ENCODE results near the gene ZNF83.

ZNF83 gene

DNA sequence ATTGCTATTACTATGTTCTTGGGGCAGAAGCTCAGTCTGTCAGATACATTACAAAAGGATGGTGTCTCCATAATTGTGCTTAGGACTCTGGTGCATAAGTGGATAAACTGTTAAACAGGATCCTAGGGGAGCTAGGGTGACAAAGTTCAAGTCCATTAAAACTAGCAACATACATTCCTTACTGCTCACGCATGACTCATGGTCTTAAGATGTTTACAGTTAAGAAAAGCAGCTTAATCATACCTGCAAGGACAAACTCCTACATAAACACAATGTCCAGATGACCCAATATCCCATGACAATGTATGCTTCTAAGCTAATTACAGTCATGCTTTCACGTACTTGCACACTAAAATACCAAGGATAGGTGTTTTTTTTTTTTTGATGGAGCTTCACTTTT is 71.6 kb downstream of the ZNF83 start:
- DNase-seq = no peak

DNA sequence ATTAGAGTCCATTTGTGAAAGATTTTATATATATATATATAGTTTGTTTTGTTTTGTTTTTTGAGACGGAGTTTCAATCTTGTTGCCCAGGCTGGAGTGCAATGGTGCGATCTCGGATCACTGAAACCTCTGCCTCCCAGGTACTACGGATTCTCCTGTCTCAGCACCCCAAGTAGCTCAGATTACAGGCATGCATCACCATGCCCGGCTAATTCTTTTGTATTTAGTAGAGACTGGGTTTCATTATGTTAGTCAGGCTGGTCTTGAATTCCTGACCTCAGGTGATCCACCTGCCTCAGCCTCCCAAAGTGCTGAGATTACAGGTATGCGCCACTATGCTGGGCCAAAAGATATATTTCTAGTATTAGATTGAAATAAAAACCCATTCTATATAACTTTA is 72.0 kb downstream of the ZNF83 start:
- DNase-seq = no peak
